ENCODE data around the gene HOXB13. TPM values are rescaled to one million over a fixed set of nuclear protein-coding genes. Genes with fewer than 3 reads are reported as not detected.

The HOXB13 gene
- total RNA-seq, 1 donor from 2014 or later: not detected

GRCh38 chr17:48749621-48750553, 21.3 kb upstream of the HOXB13 start:
- intact Hi-C loops (cut with DNase I): no loop called here
- no peak for ATAC-seq
- DNase-seq (ENCODE audit: missing footprints): no peak

- ATAC-seq: no peak
- intact Hi-C loops (cut with DNase I): no loop called here
- DNase-seq (ENCODE audit: missing footprints): no peak
Observed at GRCh38 chr17:48748718-48749566, 20.4 kb upstream of the HOXB13 start.

- no peak for DNase-seq (ENCODE audit: missing footprints)
- intact Hi-C loops (cut with DNase I): no loop called here
- no peak for ATAC-seq
Observed at GRCh38 chr17:48747445-48748363, 19.2 kb upstream of the HOXB13 start.

GRCh38 chr17:48746916-48747444, 18.4 kb upstream of the HOXB13 start:
- intact Hi-C loops (cut with DNase I): no loop called here
- no peak for DNase-seq (ENCODE audit: missing footprints)
- no peak for ATAC-seq

- no peak for ATAC-seq
- intact Hi-C loops (cut with DNase I): no loop called here
Observed at GRCh38 chr17:48745381-48746275, 17.1 kb upstream of the HOXB13 start.

GRCh38 chr17:48740537-48740936, 12.0 kb upstream of the HOXB13 start:
- no peak for ATAC-seq
- DNase-seq (ENCODE audit: missing footprints): no peak
- intact Hi-C loops (cut with DNase I): no loop called here

More at GRCh38 chr17:48745381-48746275, 17.1 kb upstream of the HOXB13 start:
- no peak for DNase-seq (ENCODE audit: missing footprints)

- ATAC-seq (no peak), DNase-seq (ENCODE audit: missing footprints) (no peak)
- intact Hi-C loops (cut with DNase I): no loop called here
Observed at GRCh38 chr17:48738803-48739526, 10.4 kb upstream of the HOXB13 start.

- intact Hi-C loops (cut with DNase I): no loop called here
- DNase-seq (ENCODE audit: missing footprints): no peak
- ATAC-seq: no peak
Observed at GRCh38 chr17:48738424-48738802, 9.9 kb upstream of the HOXB13 start.

- intact Hi-C loops (cut with DNase I): no loop called here
Observed at GRCh38 chr17:48737330-48738043, 8.9 kb upstream of the HOXB13 start.

GRCh38 chr17:48735062-48735351, 6.5 kb upstream of the HOXB13 start:
- ATAC-seq: no peak
- no peak for DNase-seq (ENCODE audit: missing footprints)
- intact Hi-C loops (cut with DNase I): no loop called here

More at GRCh38 chr17:48737330-48738043, 8.9 kb upstream of the HOXB13 start:
- DNase-seq (ENCODE audit: missing footprints): no peak
- ATAC-seq: no peak

GRCh38 chr17:48734333-48735061, 5.9 kb upstream of the HOXB13 start:
- intact Hi-C loops (cut with DNase I): no loop called here
- no peak for ATAC-seq
- DNase-seq (ENCODE audit: missing footprints): no peak

GRCh38 chr17:48733632-48734328, 5.2 kb upstream of the HOXB13 start:
- intact Hi-C loops (cut with DNase I): no loop called here
- DNase-seq (ENCODE audit: missing footprints) (no peak), ATAC-seq (no peak)

- DNase-seq (ENCODE audit: missing footprints): no peak
- ATAC-seq: no peak
- intact Hi-C loops (cut with DNase I): no loop called here
Observed at GRCh38 chr17:48732688-48733629, 4.4 kb upstream of the HOXB13 start.

- no peak for ATAC-seq
- no peak for DNase-seq (ENCODE audit: missing footprints)
- intact Hi-C loops (cut with DNase I): no loop called here
Observed at GRCh38 chr17:48731355-48731754, 2.8 kb upstream of the HOXB13 start.
